Measurements from ENCODE around the gene RNF121.

RNF121 gene

DNA sequence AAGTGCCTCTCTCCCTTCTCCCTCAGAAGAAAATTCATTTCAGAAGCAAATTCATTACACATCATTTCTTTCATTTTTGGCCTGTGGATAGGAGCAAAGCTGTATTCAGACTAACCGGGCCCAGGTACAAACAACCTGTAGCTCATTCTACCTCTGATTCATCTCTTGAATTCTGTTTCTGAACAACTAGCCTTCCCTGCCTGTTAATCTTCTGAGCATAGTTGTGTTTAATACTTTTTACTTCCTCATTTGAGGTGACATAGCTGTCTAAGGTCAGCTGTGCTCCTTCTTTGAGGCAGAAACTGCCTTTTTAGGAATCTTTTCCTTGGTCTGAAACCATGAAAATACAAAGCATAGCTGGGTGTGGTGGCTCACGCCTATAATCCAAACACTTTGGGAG lies 57.3 kb downstream of the RNF121 start:
- Histone ChIP-seq H3K27me3 (replicated peaks; ENCODE audit: insufficient read depth, low read length) (no peaks in the 10 kb centered on the region), H3F3A (ENCODE audit: insufficient read depth, low read length) (no peaks in the 10 kb centered on the region), H3K27ac (ENCODE audit: low read length) (no peak overlapping the region), H4K20me1 (ENCODE audit: insufficient read depth, low read length) (no peaks in the 10 kb centered on the region), H3K9ac (ENCODE audit: low read length) (no peak overlapping the region), H3K4me2 (ENCODE audit: low read depth, low read length) (no peak overlapping the region), H3K36me3 (replicated peaks; ENCODE audit: insufficient read depth, low read length) (no peaks in the 10 kb centered on the region), H3K4me1 (ENCODE audit: low read length) (no peaks in the 10 kb centered on the region), H3K4me3 (ENCODE audit: low read length) (no peak overlapping the region), H3K9me3 (replicated peaks; ENCODE audit: insufficient read depth, low read length) (no peaks in the 10 kb centered on the region), H3K9me2 (replicated peaks; ENCODE audit: insufficient read depth, low read length) (no peaks in the 10 kb centered on the region), H3K79me2 (ENCODE audit: low read length) (no peaks in the 10 kb centered on the region), H2AFZ (ENCODE audit: low read length) (no peak overlapping the region)
- no peak for DNase-seq
- TF ChIP-seq EZH2phosphoT487 (IDR thresholded peaks at IDR 0.05; ENCODE audit: low read length) (no peak), EZH2 (optimal IDR thresholded peaks at IDR 0.05; ENCODE audit: low read depth, low read length) (no peak)
- TF ChIP-seq, protein P1, sequence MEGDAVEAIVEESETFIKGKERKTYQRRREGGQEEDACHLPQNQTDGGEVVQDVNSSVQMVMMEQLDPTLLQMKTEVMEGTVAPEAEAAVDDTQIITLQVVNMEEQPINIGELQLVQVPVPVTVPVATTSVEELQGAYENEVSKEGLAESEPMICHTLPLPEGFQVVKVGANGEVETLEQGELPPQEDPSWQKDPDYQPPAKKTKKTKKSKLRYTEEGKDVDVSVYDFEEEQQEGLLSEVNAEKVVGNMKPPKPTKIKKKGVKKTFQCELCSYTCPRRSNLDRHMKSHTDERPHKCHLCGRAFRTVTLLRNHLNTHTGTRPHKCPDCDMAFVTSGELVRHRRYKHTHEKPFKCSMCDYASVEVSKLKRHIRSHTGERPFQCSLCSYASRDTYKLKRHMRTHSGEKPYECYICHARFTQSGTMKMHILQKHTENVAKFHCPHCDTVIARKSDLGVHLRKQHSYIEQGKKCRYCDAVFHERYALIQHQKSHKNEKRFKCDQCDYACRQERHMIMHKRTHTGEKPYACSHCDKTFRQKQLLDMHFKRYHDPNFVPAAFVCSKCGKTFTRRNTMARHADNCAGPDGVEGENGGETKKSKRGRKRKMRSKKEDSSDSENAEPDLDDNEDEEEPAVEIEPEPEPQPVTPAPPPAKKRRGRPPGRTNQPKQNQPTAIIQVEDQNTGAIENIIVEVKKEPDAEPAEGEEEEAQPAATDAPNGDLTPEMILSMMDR (IDR thresholded peaks at IDR 0.05; ENCODE audit: low read length), result no peak

DNA sequence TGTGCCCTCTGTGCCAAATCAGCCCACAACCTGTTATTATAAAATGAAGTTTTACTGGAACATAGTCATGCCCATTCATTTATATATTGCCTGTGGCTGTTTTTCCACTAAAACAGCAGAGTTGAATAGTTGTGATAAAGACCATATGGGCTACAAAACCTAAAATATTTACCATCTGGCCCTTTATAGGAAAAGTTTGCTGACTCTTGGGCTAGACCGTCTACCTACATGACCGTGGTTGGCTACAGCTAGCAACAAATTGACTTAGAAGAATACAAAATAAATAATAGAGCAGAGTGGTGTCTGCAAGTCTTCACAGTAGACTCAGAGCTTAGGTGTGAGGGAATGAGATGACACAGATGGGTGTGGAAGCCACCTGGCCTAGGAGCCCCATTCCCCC lies 58.7 kb downstream of the RNF121 start:
- Histone ChIP-seq H3K9me2 (replicated peaks; ENCODE audit: insufficient read depth, low read length) (no peaks in the 10 kb centered on the region), H3K79me2 (ENCODE audit: low read length) (no peaks in the 10 kb centered on the region), H3K27ac (ENCODE audit: low read length) (no peak overlapping the region), H3K4me3 (ENCODE audit: low read length) (no peak overlapping the region), H3F3A (ENCODE audit: insufficient read depth, low read length) (no peaks in the 10 kb centered on the region), H3K4me2 (ENCODE audit: low read depth, low read length) (no peak overlapping the region), H3K36me3 (replicated peaks; ENCODE audit: insufficient read depth, low read length) (no peaks in the 10 kb centered on the region), H4K20me1 (ENCODE audit: insufficient read depth, low read length) (no peaks in the 10 kb centered on the region), H2AFZ (ENCODE audit: low read length) (no peak overlapping the region), H3K4me1 (ENCODE audit: low read length) (no peaks in the 10 kb centered on the region), H3K27me3 (replicated peaks; ENCODE audit: insufficient read depth, low read length) (no peaks in the 10 kb centered on the region), H3K9ac (ENCODE audit: low read length) (no peak overlapping the region), H3K9me3 (replicated peaks; ENCODE audit: insufficient read depth, low read length) (no peaks in the 10 kb centered on the region)
- no peak for TF ChIP-seq EZH2 (optimal IDR thresholded peaks at IDR 0.05; ENCODE audit: low read depth, low read length)
- no peak for TF ChIP-seq EZH2phosphoT487 (IDR thresholded peaks at IDR 0.05; ENCODE audit: low read length)
- TF ChIP-seq, protein P1 (IDR thresholded peaks at IDR 0.05; ENCODE audit: low read length), result no peak
- DNase-seq, result no peak

DNA sequence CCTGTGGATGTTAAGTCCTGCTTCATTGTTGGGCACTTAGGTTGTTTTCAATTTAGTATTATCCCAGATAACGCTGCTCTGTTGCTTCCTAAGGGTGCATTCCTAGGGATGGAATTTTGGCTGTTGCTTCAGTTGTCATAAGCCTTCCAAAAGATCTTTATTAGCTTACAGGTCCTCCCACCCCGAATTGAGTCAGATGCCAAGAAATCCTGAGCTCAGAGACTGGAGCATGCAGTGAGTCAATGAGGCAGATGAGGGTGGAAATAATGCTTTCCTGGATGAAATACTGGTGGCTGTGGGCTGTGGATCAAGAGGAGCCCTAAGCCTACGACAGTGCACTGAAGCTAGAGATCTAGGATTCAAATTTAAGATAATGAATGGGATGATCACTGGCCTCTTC lies 59.2 kb downstream of the RNF121 start:
- Histone ChIP-seq H3F3A (ENCODE audit: insufficient read depth, low read length) (no peaks in the 10 kb centered on the region), H3K4me1 (ENCODE audit: low read length) (no peaks in the 10 kb centered on the region), H3K9me2 (replicated peaks; ENCODE audit: insufficient read depth, low read length) (no peaks in the 10 kb centered on the region), H3K27me3 (replicated peaks; ENCODE audit: insufficient read depth, low read length) (no peaks in the 10 kb centered on the region), H2AFZ (ENCODE audit: low read length) (no peak overlapping the region), H4K20me1 (ENCODE audit: insufficient read depth, low read length) (no peaks in the 10 kb centered on the region), H3K79me2 (ENCODE audit: low read length) (no peaks in the 10 kb centered on the region), H3K36me3 (replicated peaks; ENCODE audit: insufficient read depth, low read length) (no peaks in the 10 kb centered on the region), H3K9ac (ENCODE audit: low read length) (no peak overlapping the region), H3K4me2 (ENCODE audit: low read depth, low read length) (no peak overlapping the region), H3K4me3 (ENCODE audit: low read length) (no peak overlapping the region), H3K27ac (ENCODE audit: low read length) (no peak overlapping the region), H3K9me3 (replicated peaks; ENCODE audit: insufficient read depth, low read length) (no peaks in the 10 kb centered on the region)
- no peak for TF ChIP-seq EZH2 (optimal IDR thresholded peaks at IDR 0.05; ENCODE audit: low read depth, low read length)
- TF ChIP-seq, protein P1 (IDR thresholded peaks at IDR 0.05; ENCODE audit: low read length), result no peak
- DNase-seq, result no peak

Measured in MM.1S (cell line).